WTC11 (cell line): ENCODE results near the gene RSAD1. TPM values are rescaled to one million over a fixed set of nuclear protein-coding genes. Genes with fewer than 3 reads are reported as not detected.

Source experiments
- ATAC-seq: fragments of 200-7000 bp; cut with Tn5 transposase; 2 replicates; pipeline ENCODE4 v1.10.0; 2021; ENCODE audit warnings: mild to moderate bottlenecking, moderate library complexity
- CTCF ChIA-PET: fragments of 300-600 bp; sonication (Branson Sonifier 250); formaldehyde crosslinking; loops from one replicate; lab custom pipeline; 2021; ENCODE audit warnings: antibody characterized with exemption; lab: Charles Lee
- POLR2A ChIA-PET: fragments of 350-600 bp; sonication (Branson Sonifier 250); formaldehyde crosslinking; loops from one replicate; lab custom pipeline; 2021; ENCODE audit warnings: antibody characterized with exemption; lab: Charles Lee
- DNase-seq: peaks from one replicate; pipeline ENCODE4 v3.0.0; 2021; ENCODE audit warnings: low spot score
- H3K27ac Mint-ChIP-seq: 2 replicates; pipeline ENCODE4 v1.8.0; 2021; ENCODE audit warnings: mixed read lengths
- H3K27me3 Mint-ChIP-seq: 2 replicates; pipeline ENCODE4 v1.8.0; 2021; ENCODE audit warnings: low read depth, mild to moderate bottlenecking, moderate library complexity, mixed read lengths
- H3K36me3 Mint-ChIP-seq: 2 replicates; pipeline ENCODE4 v1.8.0; 2021; ENCODE audit warnings: mixed read lengths
- H3K4me1 Mint-ChIP-seq: 2 replicates; pipeline ENCODE4 v1.8.0; 2022; ENCODE audit warnings: mixed read lengths
- H3K4me3 Mint-ChIP-seq: 2 replicates; pipeline ENCODE4 v1.8.0; 2021; ENCODE audit warnings: mild to moderate bottlenecking, moderate library complexity, mixed read lengths
- H3K9me3 Mint-ChIP-seq: 2 replicates; pipeline ENCODE4 v1.8.0; 2021; ENCODE audit warnings: mixed read lengths
- CBFB ChIP-seq: sonication (generic); formaldehyde crosslinking; IDR thresholded peaks from 2 replicates; pipeline ENCODE4 v1.8.1; 2022; ENCODE audit warnings: mild to moderate bottlenecking, low read depth, missing genetic modification reagents
- FOXJ3 ChIP-seq: sonication (generic); formaldehyde crosslinking; IDR thresholded peaks from 2 replicates; pipeline ENCODE4 v1.9.0; 2021; ENCODE audit warnings: missing genetic modification reagents, mild to moderate bottlenecking, borderline replicate concordance
- HMGXB4 ChIP-seq: sonication (generic); formaldehyde crosslinking; IDR thresholded peaks from 2 replicates; pipeline ENCODE4 v1.8.1; 2023; ENCODE audit warnings: mild to moderate bottlenecking, moderate library complexity, missing genetic modification reagents
- MXD4 ChIP-seq: fragments of 250-450 bp; sonication (Bioruptor Pico); IDR thresholded peaks from 2 replicates; pipeline ENCODE4 v1.8.0; 2021; ENCODE audit warnings: mild to moderate bottlenecking, moderate library complexity, borderline replicate concordance
- PRRX2 ChIP-seq: fragments of 250-450 bp; sonication (Bioruptor Pico); IDR thresholded peaks from 2 replicates; pipeline ENCODE4 v1.8.0; 2021; ENCODE audit warnings: mild to moderate bottlenecking
- SP1 ChIP-seq: sonication (generic); formaldehyde crosslinking; conservative IDR thresholded peaks from 2 replicates; pipeline ENCODE4 v1.8.1; 2022; ENCODE audit warnings: missing genetic modification reagents
- ZNF138 ChIP-seq: sonication (generic); formaldehyde crosslinking; conservative IDR thresholded peaks from 2 replicates; pipeline ENCODE4 v1.8.1; 2022; ENCODE audit warnings: mild to moderate bottlenecking, moderate library complexity, missing genetic modification reagents
- ZNF232 ChIP-seq: sonication (generic); formaldehyde crosslinking; IDR thresholded peaks from 2 replicates; pipeline ENCODE4 v1.8.0; 2022; ENCODE audit warnings: mild to moderate bottlenecking, missing genetic modification reagents
- ZNF317 ChIP-seq: sonication (generic); formaldehyde crosslinking; IDR thresholded peaks from 2 replicates; pipeline ENCODE4 v1.8.1; 2023; ENCODE audit warnings: low read depth, mild to moderate bottlenecking, moderate library complexity, missing genetic modification reagents, borderline replicate concordance
- total RNA-seq: library from RNA; stranded (reverse); gene quantifications from 3 replicates; pipeline ENCODE4 v1.2.3, GENCODE V29; 2021
- TF ChIP-seq, protein P1 (sequence below): fragments of 250-450 bp; sonication (Bioruptor Pico); IDR thresholded peaks from 2 replicates; pipeline ENCODE4 v1.9.0; 2021; ENCODE audit warnings: mild to moderate bottlenecking
- TF ChIP-seq, protein P2 (sequence below): sonication (generic); formaldehyde crosslinking; IDR thresholded peaks from 2 replicates; pipeline ENCODE4 v1.8.0; 2022; ENCODE audit warnings: mild to moderate bottlenecking, missing genetic modification reagents
- TF ChIP-seq, protein P3 (sequence below): fragments of 250-450 bp; sonication (Bioruptor Pico); IDR thresholded peaks from 2 replicates; pipeline ENCODE4 v1.9.0; 2021; ENCODE audit warnings: mild to moderate bottlenecking, borderline replicate concordance

RSAD1 gene
- total RNA-seq, 1 experiment from 2014 or later = 35.1 TPM

DNA sequence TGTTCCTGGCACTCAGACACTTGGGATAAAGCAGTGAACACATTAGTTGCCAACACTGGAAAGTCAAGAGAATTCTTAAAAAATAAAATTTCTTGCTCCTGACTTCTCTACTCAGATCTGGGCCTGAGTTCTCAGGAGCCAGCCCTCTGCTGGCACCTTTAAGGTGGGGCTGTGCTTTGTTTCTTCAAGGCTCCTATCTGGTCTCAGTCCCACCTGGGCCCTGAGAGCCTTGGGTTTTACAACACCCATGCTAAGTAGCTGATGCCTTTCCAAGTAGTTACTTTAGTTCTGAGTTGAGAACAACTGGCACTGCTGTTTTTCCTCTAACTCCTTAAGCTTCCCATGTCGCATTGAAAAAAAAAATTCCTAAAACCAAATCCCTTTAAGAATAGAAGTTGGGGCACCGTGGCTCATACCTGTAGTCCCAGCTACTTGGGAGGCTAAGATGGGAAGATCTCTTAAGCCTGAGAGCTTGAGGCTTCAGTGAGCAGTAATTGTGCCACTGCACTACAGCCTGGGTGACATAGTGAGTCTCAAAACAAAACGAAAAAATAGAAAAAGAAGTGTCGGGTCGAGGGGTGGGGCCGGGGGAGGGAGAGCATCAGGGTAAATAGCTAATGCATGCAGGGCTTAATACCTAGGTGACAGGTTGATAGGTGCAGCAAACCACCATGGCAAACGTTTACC, 26.6 kb upstream of the RSAD1 start:
- ChIA-PET POLR2A (no interaction called here), CTCF (interaction anchor here (0.6 to 1.8 kb wide), 4 partner anchors 9 to 134 kb away, joined by 3 to 9 read pairs (median 4); no protein-coding TSS in a partner anchor)
- DNase-seq = no peak
- no peaks in the 10 kb centered on the region for H3K36me3 Mint-ChIP-seq
- no peaks in the 10 kb centered on the region for H3K27me3 Mint-ChIP-seq
- H3K4me1 Mint-ChIP-seq = no peaks in the 10 kb centered on the region
- no peak overlapping the region for H3K27ac Mint-ChIP-seq
- peak; percentile 53; the same call in 1 of the 2 replicates for ATAC-seq
- H3K9me3 Mint-ChIP-seq = no peaks in the 10 kb centered on the region
- no peak overlapping the region for H3K4me3 Mint-ChIP-seq
- TF ChIP-seq ZNF138 (CRISPR knock-in tag) = no peak

GRCh38 chr17:50452630-50453300, 25.9 kb upstream of the RSAD1 start:
- no peak overlapping the region for H3K27ac Mint-ChIP-seq
- H3K9me3 Mint-ChIP-seq = no peaks in the 10 kb centered on the region
- no peaks in the 10 kb centered on the region for H3K27me3 Mint-ChIP-seq
- ATAC-seq (no peak), DNase-seq (no peak)
- H3K4me1 Mint-ChIP-seq = no peaks in the 10 kb centered on the region
- no peak overlapping the region for H3K4me3 Mint-ChIP-seq
- no peaks in the 10 kb centered on the region for H3K36me3 Mint-ChIP-seq
- ChIA-PET CTCF (interaction anchor here (0.6 to 1.8 kb wide), 7 partner anchors 9 to 173 kb away, joined by 3 to 9 read pairs (median 4); partner anchors contain the start of genes LRRC59 and RSAD1), POLR2A (no interaction called here)
- TF ChIP-seq, protein P1, sequence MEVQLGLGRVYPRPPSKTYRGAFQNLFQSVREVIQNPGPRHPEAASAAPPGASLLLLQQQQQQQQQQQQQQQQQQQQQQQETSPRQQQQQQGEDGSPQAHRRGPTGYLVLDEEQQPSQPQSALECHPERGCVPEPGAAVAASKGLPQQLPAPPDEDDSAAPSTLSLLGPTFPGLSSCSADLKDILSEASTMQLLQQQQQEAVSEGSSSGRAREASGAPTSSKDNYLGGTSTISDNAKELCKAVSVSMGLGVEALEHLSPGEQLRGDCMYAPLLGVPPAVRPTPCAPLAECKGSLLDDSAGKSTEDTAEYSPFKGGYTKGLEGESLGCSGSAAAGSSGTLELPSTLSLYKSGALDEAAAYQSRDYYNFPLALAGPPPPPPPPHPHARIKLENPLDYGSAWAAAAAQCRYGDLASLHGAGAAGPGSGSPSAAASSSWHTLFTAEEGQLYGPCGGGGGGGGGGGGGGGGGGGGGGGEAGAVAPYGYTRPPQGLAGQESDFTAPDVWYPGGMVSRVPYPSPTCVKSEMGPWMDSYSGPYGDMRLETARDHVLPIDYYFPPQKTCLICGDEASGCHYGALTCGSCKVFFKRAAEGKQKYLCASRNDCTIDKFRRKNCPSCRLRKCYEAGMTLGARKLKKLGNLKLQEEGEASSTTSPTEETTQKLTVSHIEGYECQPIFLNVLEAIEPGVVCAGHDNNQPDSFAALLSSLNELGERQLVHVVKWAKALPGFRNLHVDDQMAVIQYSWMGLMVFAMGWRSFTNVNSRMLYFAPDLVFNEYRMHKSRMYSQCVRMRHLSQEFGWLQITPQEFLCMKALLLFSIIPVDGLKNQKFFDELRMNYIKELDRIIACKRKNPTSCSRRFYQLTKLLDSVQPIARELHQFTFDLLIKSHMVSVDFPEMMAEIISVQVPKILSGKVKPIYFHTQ = no peak
- TF ChIP-seq ZNF232 (CRISPR knock-in tag) (no peak), PRRX2 (CRISPR knock-in tag) (no peak), HMGXB4 (CRISPR knock-in tag) (no peak), FOXJ3 (CRISPR knock-in tag) (no peak), CBFB (no peak), MXD4 (CRISPR knock-in tag) (no peak), ZNF317 (CRISPR knock-in tag) (no peak), SP1 (CRISPR knock-in tag) (no peak)
- TF ChIP-seq, protein P2, sequence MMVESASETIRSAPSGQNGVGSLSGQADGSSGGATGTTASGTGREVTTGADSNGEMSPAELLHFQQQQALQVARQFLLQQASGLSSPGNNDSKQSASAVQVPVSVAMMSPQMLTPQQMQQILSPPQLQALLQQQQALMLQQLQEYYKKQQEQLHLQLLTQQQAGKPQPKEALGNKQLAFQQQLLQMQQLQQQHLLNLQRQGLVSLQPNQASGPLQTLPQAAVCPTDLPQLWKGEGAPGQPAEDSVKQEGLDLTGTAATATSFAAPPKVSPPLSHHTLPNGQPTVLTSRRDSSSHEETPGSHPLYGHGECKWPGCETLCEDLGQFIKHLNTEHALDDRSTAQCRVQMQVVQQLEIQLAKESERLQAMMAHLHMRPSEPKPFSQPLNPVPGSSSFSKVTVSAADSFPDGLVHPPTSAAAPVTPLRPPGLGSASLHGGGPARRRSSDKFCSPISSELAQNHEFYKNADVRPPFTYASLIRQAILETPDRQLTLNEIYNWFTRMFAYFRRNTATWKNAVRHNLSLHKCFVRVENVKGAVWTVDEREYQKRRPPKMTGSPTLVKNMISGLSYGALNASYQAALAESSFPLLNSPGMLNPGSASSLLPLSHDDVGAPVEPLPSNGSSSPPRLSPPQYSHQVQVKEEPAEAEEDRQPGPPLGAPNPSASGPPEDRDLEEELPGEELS (CRISPR knock-in tag) = no peak
- TF ChIP-seq, protein P3, sequence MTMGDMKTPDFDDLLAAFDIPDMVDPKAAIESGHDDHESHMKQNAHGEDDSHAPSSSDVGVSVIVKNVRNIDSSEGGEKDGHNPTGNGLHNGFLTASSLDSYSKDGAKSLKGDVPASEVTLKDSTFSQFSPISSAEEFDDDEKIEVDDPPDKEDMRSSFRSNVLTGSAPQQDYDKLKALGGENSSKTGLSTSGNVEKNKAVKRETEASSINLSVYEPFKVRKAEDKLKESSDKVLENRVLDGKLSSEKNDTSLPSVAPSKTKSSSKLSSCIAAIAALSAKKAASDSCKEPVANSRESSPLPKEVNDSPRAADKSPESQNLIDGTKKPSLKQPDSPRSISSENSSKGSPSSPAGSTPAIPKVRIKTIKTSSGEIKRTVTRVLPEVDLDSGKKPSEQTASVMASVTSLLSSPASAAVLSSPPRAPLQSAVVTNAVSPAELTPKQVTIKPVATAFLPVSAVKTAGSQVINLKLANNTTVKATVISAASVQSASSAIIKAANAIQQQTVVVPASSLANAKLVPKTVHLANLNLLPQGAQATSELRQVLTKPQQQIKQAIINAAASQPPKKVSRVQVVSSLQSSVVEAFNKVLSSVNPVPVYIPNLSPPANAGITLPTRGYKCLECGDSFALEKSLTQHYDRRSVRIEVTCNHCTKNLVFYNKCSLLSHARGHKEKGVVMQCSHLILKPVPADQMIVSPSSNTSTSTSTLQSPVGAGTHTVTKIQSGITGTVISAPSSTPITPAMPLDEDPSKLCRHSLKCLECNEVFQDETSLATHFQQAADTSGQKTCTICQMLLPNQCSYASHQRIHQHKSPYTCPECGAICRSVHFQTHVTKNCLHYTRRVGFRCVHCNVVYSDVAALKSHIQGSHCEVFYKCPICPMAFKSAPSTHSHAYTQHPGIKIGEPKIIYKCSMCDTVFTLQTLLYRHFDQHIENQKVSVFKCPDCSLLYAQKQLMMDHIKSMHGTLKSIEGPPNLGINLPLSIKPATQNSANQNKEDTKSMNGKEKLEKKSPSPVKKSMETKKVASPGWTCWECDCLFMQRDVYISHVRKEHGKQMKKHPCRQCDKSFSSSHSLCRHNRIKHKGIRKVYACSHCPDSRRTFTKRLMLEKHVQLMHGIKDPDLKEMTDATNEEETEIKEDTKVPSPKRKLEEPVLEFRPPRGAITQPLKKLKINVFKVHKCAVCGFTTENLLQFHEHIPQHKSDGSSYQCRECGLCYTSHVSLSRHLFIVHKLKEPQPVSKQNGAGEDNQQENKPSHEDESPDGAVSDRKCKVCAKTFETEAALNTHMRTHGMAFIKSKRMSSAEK (CRISPR knock-in tag) = no peak
